ENCODE measurements around the gene NSMCE3. TPM values are rescaled to one million over a fixed set of nuclear protein-coding genes. Genes with fewer than 3 reads are reported as not detected.

NSMCE3 gene
- total RNA-seq, 2 donors from 2014 or later: 6.2 to 6.9 TPM

GRCh38 chr15:29252234-29252633 is 17.4 kb downstream of the NSMCE3 start:
- no peaks in the 10 kb centered on the region for H3K27me3 ChIP-seq
- no peak overlapping the region for H3K4me3 ChIP-seq
- DNase-seq (no peak), ATAC-seq (no peak)
- H3K9me3 ChIP-seq: no peaks in the 10 kb centered on the region
- H3K27ac ChIP-seq: no peak overlapping the region
- no peaks in the 10 kb centered on the region for H3K4me1 ChIP-seq
- no peaks in the 10 kb centered on the region for H3K36me3 ChIP-seq (replicated peaks in 1 of 2; ENCODE audit: insufficient read depth in 1 of 2, low read depth in 2 of 2)
- TF ChIP-seq POLR2A (IDR thresholded peaks at IDR 0.05): no peak
- TF ChIP-seq, protein P1, sequence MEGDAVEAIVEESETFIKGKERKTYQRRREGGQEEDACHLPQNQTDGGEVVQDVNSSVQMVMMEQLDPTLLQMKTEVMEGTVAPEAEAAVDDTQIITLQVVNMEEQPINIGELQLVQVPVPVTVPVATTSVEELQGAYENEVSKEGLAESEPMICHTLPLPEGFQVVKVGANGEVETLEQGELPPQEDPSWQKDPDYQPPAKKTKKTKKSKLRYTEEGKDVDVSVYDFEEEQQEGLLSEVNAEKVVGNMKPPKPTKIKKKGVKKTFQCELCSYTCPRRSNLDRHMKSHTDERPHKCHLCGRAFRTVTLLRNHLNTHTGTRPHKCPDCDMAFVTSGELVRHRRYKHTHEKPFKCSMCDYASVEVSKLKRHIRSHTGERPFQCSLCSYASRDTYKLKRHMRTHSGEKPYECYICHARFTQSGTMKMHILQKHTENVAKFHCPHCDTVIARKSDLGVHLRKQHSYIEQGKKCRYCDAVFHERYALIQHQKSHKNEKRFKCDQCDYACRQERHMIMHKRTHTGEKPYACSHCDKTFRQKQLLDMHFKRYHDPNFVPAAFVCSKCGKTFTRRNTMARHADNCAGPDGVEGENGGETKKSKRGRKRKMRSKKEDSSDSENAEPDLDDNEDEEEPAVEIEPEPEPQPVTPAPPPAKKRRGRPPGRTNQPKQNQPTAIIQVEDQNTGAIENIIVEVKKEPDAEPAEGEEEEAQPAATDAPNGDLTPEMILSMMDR (IDR thresholded peaks at IDR 0.05): no peak
- intact Hi-C loops (cut with DNase I): no loop called here

GRCh38 chr15:29244544-29244943 is 25.1 kb downstream of the NSMCE3 start:
- H3K27ac ChIP-seq: no peak overlapping the region
- TF ChIP-seq POLR2A (IDR thresholded peaks at IDR 0.05): no peak
- TF ChIP-seq, protein P1 (IDR thresholded peaks at IDR 0.05): no peak
- DNase-seq (no peak), ATAC-seq (no peak)
- H3K36me3 ChIP-seq (replicated peaks in 1 of 2; ENCODE audit: insufficient read depth in 1 of 2, low read depth in 2 of 2): no peaks in the 10 kb centered on the region
- no peaks in the 10 kb centered on the region for H3K27me3 ChIP-seq
- H3K9me3 ChIP-seq: no peaks in the 10 kb centered on the region
- no peaks in the 10 kb centered on the region for H3K4me1 ChIP-seq
- intact Hi-C loops (cut with DNase I): no loop called here
- 86 to 90% methylated on average over 7 of the region's 7 CpGs for WGBS, 2 donors
- H3K4me3 ChIP-seq: no peak overlapping the region

- H3K4me3 ChIP-seq: no peak overlapping the region
- H3K9me3 ChIP-seq: no peaks in the 10 kb centered on the region
- no peak overlapping the region for H3K27ac ChIP-seq
- H3K36me3 ChIP-seq (replicated peaks in 1 of 2; ENCODE audit: insufficient read depth in 1 of 2, low read depth in 2 of 2): no peaks in the 10 kb centered on the region
- TF ChIP-seq, protein P1 (IDR thresholded peaks at IDR 0.05): no peak
- no peak for TF ChIP-seq POLR2A (IDR thresholded peaks at IDR 0.05)
- H3K4me1 ChIP-seq: no peaks in the 10 kb centered on the region
- WGBS, 2 donors: 81 to 98% methylated on average over 4 of the region's 4 CpGs
- intact Hi-C loops (cut with DNase I): no loop called here
- ATAC-seq: no peak
- DNase-seq: no peak
- no peaks in the 10 kb centered on the region for H3K27me3 ChIP-seq
Measured at GRCh38 chr15:29244123-29244522, 25.5 kb downstream of the NSMCE3 start.

DNA sequence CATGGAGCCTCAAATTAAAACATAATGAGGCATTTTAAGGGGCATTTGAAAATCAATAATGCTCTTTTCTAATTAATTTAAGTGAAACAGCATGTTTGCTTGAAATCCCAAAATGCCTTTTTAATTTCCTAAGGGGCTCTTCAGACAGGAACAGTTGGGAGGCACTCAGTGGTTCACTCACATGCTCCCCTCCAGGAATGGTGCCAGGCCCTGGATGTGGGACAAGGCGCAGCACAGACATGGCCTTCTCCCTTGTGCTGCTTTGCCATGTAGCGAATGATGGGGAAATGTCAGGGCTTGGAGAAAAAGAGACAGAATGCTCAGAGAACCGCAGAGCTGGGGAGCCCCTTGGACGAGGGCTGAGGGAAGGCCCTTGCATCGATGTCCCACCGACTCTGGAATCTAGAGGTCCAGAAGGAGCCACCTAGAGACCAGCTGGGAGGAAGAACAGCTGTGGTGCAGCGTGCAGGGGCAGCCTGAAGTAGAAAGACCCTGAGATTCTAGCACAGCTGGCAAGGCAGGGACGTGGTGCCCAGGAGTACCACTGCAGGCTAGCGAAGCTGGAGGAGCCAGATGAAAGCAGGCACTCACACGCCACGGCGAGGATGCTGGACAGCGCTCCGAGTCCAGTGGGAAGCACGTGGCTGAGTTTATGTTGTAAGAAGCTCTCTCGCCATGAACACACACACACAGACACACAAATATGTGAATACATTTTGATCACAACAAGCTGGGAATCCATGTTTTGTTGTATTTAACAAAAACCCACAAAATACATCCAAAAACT is 27.0 kb downstream of the NSMCE3 start:
- H3K27me3 ChIP-seq: no peaks in the 10 kb centered on the region
- H3K9me3 ChIP-seq: no peaks in the 10 kb centered on the region
- intact Hi-C loops (cut with DNase I): no loop called here
- no peaks in the 10 kb centered on the region for H3K36me3 ChIP-seq (replicated peaks in 1 of 2; ENCODE audit: insufficient read depth in 1 of 2, low read depth in 2 of 2)
- no peak for DNase-seq
- no peaks in the 10 kb centered on the region for H3K4me1 ChIP-seq
- no peak overlapping the region for H3K4me3 ChIP-seq
- no peak overlapping the region for H3K27ac ChIP-seq
- no peak for ATAC-seq
- WGBS, 2 donors: 79 to 80% methylated on average over 16 of the region's 16 CpGs
- no peak for TF ChIP-seq POLR2A (IDR thresholded peaks at IDR 0.05)
- TF ChIP-seq, protein P1 (IDR thresholded peaks at IDR 0.05): no peak

- TF ChIP-seq, protein P1 (IDR thresholded peaks at IDR 0.05): no peak
- no peak for TF ChIP-seq POLR2A (IDR thresholded peaks at IDR 0.05)
- 95 to 97% methylated on average over 1 of the region's 1 CpG for WGBS, 2 donors
- no peak overlapping the region for H3K27ac ChIP-seq
- H3K27me3 ChIP-seq: no peaks in the 10 kb centered on the region
- H3K4me1 ChIP-seq: no peaks in the 10 kb centered on the region
- no peak overlapping the region for H3K4me3 ChIP-seq
- DNase-seq: no peak
- no peaks in the 10 kb centered on the region for H3K9me3 ChIP-seq
- H3K36me3 ChIP-seq (replicated peaks in 1 of 2; ENCODE audit: insufficient read depth in 1 of 2, low read depth in 2 of 2): no peaks in the 10 kb centered on the region
- intact Hi-C loops (cut with DNase I): no loop called here
- no peak for ATAC-seq
Measured at GRCh38 chr15:29241207-29241606, 28.4 kb downstream of the NSMCE3 start.

Measured in body of pancreas (tissue), 4 donors.